ENCODE results near the gene IL1B. TPM values are rescaled to one million over a fixed set of nuclear protein-coding genes. Genes with fewer than 3 reads are reported as not detected.

Gene IL1B
- total RNA-seq (not detected in 2 replicates), polyA plus RNA-seq (0.25 TPM in 1 of 2 replicates, not detected in the other), polyA minus RNA-seq (0.53 TPM in 1 of 2 replicates, not detected in the other), Bru-seq, nascent RNA (percentile 21 among the genes with signal in this experiment), BruChase-seq, experiment 1, labeled RNA remaining after a 6-hour chase (percentile 25 among the genes with signal in this experiment), BruChase-seq, experiment 2, labeled RNA remaining after a 2-hour chase (percentile 22 among the genes with signal in this experiment)
- 0.10 and 0.27 TPM in 2 replicates for polyA plus RNA-seq (2011; cell fraction: cytosol; rRNA removed)
- polyA plus RNA-seq (2011; cell fraction: nucleus; rRNA removed): 0.32 and 0.43 TPM in 2 replicates
- 0.48 and 0.70 TPM in 2 replicates for polyA plus RNA-seq (2012)
- polyA minus RNA-seq (2011; cell fraction: cytosol; rRNA and poly(A)+ RNA removed): 1.3 TPM
- 0.53 and 0.96 TPM in 2 replicates for polyA minus RNA-seq (2011; cell fraction: nucleus; rRNA and poly(A)+ RNA removed)
- long read RNA-seq: 0 reads

GRCh38 chr2:112836695-112837117 lies at the start of gene IL1B:
IL1B (minus strand) TSS chr2:112836779; CDS start chr2:112836229, 550 bp downstream.
- TF ChIP-seq POLR2AphosphoS5 (IDR thresholded peaks at IDR 0.05; ENCODE audit: insufficient read depth, low read depth, low read length): no peak
- peak; percentile 44 for TF ChIP-seq JUN (IDR thresholded peaks at IDR 0.05; ENCODE audit: borderline replicate concordance, insufficient read depth, insufficient read length, low read depth)
- TF ChIP-seq CTCF (IDR thresholded peaks at IDR 0.05; ENCODE audit: extremely low read depth in 1 of 2, insufficient read depth in 1 of 2, low read depth in 1 of 2, low read length in 2 of 2): no peak
- Histone ChIP-seq H3K27me3 (ENCODE audit: control insufficient read depth in 2 of 2, insufficient read depth in 2 of 2, low read length in 2 of 2) (peaks cover 0 to 19% of the 10 kb centered on the region in 2 experiments), H3K36me3 (ENCODE audit: control insufficient read depth in 2 of 2, extremely low read depth in 1 of 2, insufficient read depth in 2 of 2, low read length in 2 of 2) (no peaks in the 10 kb centered on the region), H3K79me2 (ENCODE audit: control insufficient read depth, insufficient read depth, low read length) (no peaks in the 10 kb centered on the region), H3K4me3 (replicated peaks in 1 of 3; ENCODE audit: insufficient read depth in 1 of 3, low read depth in 1 of 3, low read length in 3 of 3) (no peak within 1 kb of the TSS), H3K9me3 (replicated peaks; ENCODE audit: control insufficient read depth, insufficient read depth, low read length) (no peaks in the 10 kb centered on the region), H3K9ac (replicated peaks; ENCODE audit: extremely low read depth, insufficient read depth, low read length) (no peak within 1 kb of the TSS), H2AFZ (ENCODE audit: low read depth, low read length) (no peak within 1 kb of the TSS), H3K4me2 (ENCODE audit: insufficient read depth, low read length) (no peak within 1 kb of the TSS), H3K9me1 (replicated peaks; ENCODE audit: control insufficient read depth, extremely low read depth, insufficient read depth, low read length) (no peaks in the 10 kb centered on the region), H3K4me1 (ENCODE audit: control insufficient read depth, extremely low read depth, insufficient read depth, low read length) (peaks cover 10% of the 10 kb centered on the region), H4K20me1 (replicated peaks; ENCODE audit: control insufficient read depth, extremely low read depth, insufficient read depth, low read length) (no peaks in the 10 kb centered on the region), H3K27ac (ENCODE audit: insufficient read depth, low read depth, low read length) (no peak within 1 kb of the TSS)
- dilution Hi-C loops (cut with MboI; ENCODE audit: extremely low pct_ligation_motif_present, low sequenced_read_pairs): no loop called here
- CTCF ChIA-PET: interaction anchor here (0.8 to 2.1 kb wide), 4 partner anchors 10 to 87 kb away, joined by 3 to 6 read pairs (median 4); no protein-coding TSS in a partner anchor
- DNase-seq (ENCODE audit: low read depth, low spot score): peak; percentile 11
- no TSS peak for BruUV-seq (replicated peaks)
- intact Hi-C loops (cut with micrococcal nuclease): no loop called here
- no peak for FAIRE-seq
- POLR2A ChIA-PET: no interaction called here
